MM.1S (cell line): ENCODE data around the gene PRR18.

Experiments used
- DNase-seq: peaks from one replicate; pipeline ENCODE4 v3.0.0-alpha.2; 2015
- H2AFZ ChIP-seq: fragments of 300-600 bp; sonication (generic); 2 replicates; pipeline ENCODE4 v1.6.0; 2016; ENCODE audit warnings: antibody characterized with exemption, low read length
- H3F3A ChIP-seq: fragments of 300-600 bp; sonication (generic); 2 replicates; pipeline ENCODE4 v1.6.1; 2016; ENCODE audit warnings: mild to moderate bottlenecking, antibody characterized with exemption, low read length, moderate library complexity, mixed read lengths; ENCODE audit not compliant: insufficient read depth
- H3K27ac ChIP-seq: fragments of 300-600 bp; sonication (generic); 2 replicates; pipeline ENCODE4 v1.5.1; 2016; ENCODE audit warnings: mild to moderate bottlenecking, low read length
- H3K27me3 ChIP-seq: fragments of 300-600 bp; sonication (generic); replicated peaks from 2 replicates; pipeline ENCODE4 v1.6.0; 2016; ENCODE audit warnings: low read length; ENCODE audit not compliant: insufficient read depth
- H3K36me3 ChIP-seq: fragments of 300-600 bp; sonication (generic); replicated peaks from 2 replicates; pipeline ENCODE4 v1.6.1; 2016; ENCODE audit warnings: mild to moderate bottlenecking, low read length, mixed read lengths; ENCODE audit not compliant: insufficient read depth
- H3K4me1 ChIP-seq: fragments of 300-600 bp; sonication (generic); 2 replicates; pipeline ENCODE4 v1.6.1; 2016; ENCODE audit warnings: low read length, mixed read lengths
- H3K4me2 ChIP-seq: fragments of 300-600 bp; sonication (generic); 2 replicates; pipeline ENCODE4 v1.6.0; 2016; ENCODE audit warnings: low read depth, low read length
- H3K4me3 ChIP-seq: fragments of 300-600 bp; sonication (generic); 2 replicates; pipeline ENCODE4 v1.5.1; 2016; ENCODE audit warnings: low read length, mixed read lengths
- H3K79me2 ChIP-seq: fragments of 300-600 bp; sonication (generic); 2 replicates; pipeline ENCODE4 v1.6.1; 2016; ENCODE audit warnings: mixed run types, low read length, mixed read lengths
- H3K9ac ChIP-seq: fragments of 300-600 bp; sonication (generic); 2 replicates; pipeline ENCODE4 v1.6.1; 2016; ENCODE audit warnings: low read length, mixed read lengths
- H3K9me2 ChIP-seq: fragments of 300-600 bp; sonication (generic); replicated peaks from 2 replicates; pipeline ENCODE4 v1.6.1; 2016; ENCODE audit warnings: mild to moderate bottlenecking, low read length, mixed read lengths; ENCODE audit not compliant: insufficient read depth
- H3K9me3 ChIP-seq: fragments of 300-600 bp; sonication (generic); replicated peaks from 2 replicates; pipeline ENCODE4 v1.6.1; 2016; ENCODE audit warnings: mild to moderate bottlenecking, low read length, mixed read lengths; ENCODE audit not compliant: insufficient read depth
- H4K20me1 ChIP-seq: fragments of 300-600 bp; sonication (generic); 2 replicates; pipeline ENCODE4 v1.6.1; 2016; ENCODE audit warnings: mild to moderate bottlenecking, low read length, moderate library complexity, mixed read lengths; ENCODE audit not compliant: insufficient read depth
- EZH2 ChIP-seq: fragments of 300-600 bp; sonication (generic); optimal IDR thresholded peaks from 2 replicates; pipeline ENCODE3; 2017; ENCODE audit warnings: low read depth, mild to moderate bottlenecking, antibody characterized with exemption, low read length, mixed read lengths
- EZH2phosphoT487 ChIP-seq: fragments of 300-600 bp; sonication (generic); IDR thresholded peaks from 2 replicates; pipeline ENCODE4 v1.6.1; 2018; ENCODE audit warnings: antibody characterized with exemption, low read length
- TF ChIP-seq, protein P1 (sequence below): fragments of 300-600 bp; sonication (generic); IDR thresholded peaks from 2 replicates; pipeline ENCODE4 v1.5.1; 2016; ENCODE audit warnings: antibody characterized with exemption, low read length, mixed read lengths

The PRR18 gene

DNA sequence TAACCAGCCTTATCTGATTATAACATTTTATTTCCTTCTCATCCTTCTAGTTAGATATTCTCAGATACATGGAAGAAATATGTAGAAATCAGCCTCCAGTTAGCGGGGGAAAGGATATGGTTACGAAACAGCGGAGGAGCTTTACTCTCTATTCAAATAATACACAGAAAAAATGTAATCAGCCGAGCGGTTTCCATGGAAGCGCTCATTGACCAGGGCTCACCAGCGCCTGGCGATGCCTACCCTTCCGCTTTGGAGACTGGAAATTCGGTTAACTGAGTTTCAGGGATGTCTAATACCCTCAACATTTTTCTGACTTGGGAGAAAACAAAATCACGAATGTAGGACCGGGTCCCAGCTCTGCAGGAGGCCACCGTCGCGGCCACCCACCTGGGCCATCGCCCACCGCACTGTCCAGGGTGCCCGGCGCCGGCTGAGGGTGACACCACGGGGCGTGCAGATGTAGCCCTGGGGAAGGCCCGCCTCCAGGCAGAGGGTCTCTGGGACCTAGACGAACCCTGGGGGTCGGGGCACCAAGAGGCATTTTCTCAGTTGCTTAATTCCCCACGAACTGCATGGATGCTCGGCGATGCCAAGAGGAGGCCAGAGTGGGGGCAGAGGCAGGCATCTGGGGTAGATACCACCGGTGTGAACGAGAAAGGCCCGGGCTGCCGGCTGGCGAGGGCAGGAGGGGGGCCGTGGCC is 1.7 kb downstream of the PRR18 start:
- TF ChIP-seq, protein P1, sequence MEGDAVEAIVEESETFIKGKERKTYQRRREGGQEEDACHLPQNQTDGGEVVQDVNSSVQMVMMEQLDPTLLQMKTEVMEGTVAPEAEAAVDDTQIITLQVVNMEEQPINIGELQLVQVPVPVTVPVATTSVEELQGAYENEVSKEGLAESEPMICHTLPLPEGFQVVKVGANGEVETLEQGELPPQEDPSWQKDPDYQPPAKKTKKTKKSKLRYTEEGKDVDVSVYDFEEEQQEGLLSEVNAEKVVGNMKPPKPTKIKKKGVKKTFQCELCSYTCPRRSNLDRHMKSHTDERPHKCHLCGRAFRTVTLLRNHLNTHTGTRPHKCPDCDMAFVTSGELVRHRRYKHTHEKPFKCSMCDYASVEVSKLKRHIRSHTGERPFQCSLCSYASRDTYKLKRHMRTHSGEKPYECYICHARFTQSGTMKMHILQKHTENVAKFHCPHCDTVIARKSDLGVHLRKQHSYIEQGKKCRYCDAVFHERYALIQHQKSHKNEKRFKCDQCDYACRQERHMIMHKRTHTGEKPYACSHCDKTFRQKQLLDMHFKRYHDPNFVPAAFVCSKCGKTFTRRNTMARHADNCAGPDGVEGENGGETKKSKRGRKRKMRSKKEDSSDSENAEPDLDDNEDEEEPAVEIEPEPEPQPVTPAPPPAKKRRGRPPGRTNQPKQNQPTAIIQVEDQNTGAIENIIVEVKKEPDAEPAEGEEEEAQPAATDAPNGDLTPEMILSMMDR = no peak
- no peak for TF ChIP-seq EZH2phosphoT487
- TF ChIP-seq EZH2 = no peak
- no peaks in the 10 kb centered on the region for H3K9me2 ChIP-seq
- H3K79me2 ChIP-seq = no peaks in the 10 kb centered on the region
- no peaks in the 10 kb centered on the region for H3K27me3 ChIP-seq
- DNase-seq = no peak
- H3K36me3 ChIP-seq = no peaks in the 10 kb centered on the region
- no peak overlapping the region for H3K4me2 ChIP-seq
- H3K9me3 ChIP-seq = no peaks in the 10 kb centered on the region
- no peaks in the 10 kb centered on the region for H3F3A ChIP-seq
- H3K9ac ChIP-seq = no peak overlapping the region
- H3K27ac ChIP-seq = no peak overlapping the region
- no peaks in the 10 kb centered on the region for H3K4me1 ChIP-seq
- no peak overlapping the region for H2AFZ ChIP-seq
- H4K20me1 ChIP-seq = no peaks in the 10 kb centered on the region
- no peak overlapping the region for H3K4me3 ChIP-seq

DNA sequence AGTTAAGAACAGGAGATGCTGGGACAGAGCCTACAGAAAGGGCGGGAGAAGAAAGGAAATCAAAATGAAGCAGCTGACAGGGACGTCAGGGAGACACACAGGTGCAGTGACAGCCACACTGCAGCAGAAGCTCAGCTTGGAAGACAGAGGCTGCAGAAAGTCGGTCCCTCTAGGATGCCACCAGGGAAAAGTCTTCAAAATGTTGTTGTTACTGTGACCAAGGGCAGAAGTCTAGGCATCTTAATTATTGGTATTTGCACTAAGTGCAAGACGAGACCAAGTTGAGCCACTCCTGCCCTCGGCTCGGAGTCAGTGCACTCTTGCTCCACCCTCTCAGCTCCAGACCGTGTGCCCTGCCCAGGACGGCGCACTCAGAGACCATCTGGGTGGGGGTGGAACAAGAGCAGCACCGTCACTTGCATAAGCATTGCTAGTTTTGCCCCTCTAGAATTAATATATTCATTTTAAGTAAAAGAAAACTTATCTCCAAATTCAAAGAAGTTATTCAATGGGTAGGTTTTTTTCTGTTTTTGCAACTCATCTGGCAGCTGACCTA is 2.6 kb downstream of the PRR18 start:
- no peak overlapping the region for H3K4me2 ChIP-seq
- no peaks in the 10 kb centered on the region for H3K36me3 ChIP-seq
- no peaks in the 10 kb centered on the region for H3K9me2 ChIP-seq
- TF ChIP-seq, protein P1 = no peak
- TF ChIP-seq EZH2phosphoT487 = no peak
- no peak for TF ChIP-seq EZH2
- no peak overlapping the region for H2AFZ ChIP-seq
- H3F3A ChIP-seq = no peaks in the 10 kb centered on the region
- H3K9ac ChIP-seq = no peak overlapping the region
- no peak overlapping the region for H3K4me3 ChIP-seq
- no peaks in the 10 kb centered on the region for H4K20me1 ChIP-seq
- no peak for DNase-seq
- H3K9me3 ChIP-seq = no peaks in the 10 kb centered on the region
- H3K4me1 ChIP-seq = no peaks in the 10 kb centered on the region
- H3K27me3 ChIP-seq = no peaks in the 10 kb centered on the region
- H3K27ac ChIP-seq = no peak overlapping the region
- no peaks in the 10 kb centered on the region for H3K79me2 ChIP-seq

DNA sequence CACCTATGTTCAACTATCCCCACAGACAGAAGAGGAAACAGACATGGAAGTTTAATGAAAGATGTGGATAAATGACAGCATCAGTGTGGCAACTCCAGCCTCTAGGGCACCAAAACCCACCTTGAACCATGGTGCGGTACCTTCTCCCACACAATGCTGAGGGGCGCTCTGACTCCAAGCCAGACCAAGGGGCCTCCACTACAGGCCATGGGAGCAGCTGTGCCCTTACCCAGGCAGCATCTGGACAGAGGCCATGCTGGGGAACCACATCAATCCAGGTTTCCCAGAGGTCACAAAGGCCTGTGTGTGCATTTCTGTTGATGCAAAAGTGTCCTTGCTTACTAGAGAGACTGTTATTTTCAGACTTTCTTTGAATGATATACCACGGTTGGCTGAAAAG is 4.1 kb downstream of the PRR18 start:
- TF ChIP-seq, protein P1 = no peak
- TF ChIP-seq EZH2phosphoT487 (no peak), EZH2 (no peak)
- H3K36me3 ChIP-seq = no peaks in the 10 kb centered on the region
- H3K4me2 ChIP-seq = no peak overlapping the region
- H3F3A ChIP-seq = no peaks in the 10 kb centered on the region
- no peak overlapping the region for H3K4me3 ChIP-seq
- no peak overlapping the region for H2AFZ ChIP-seq
- no peaks in the 10 kb centered on the region for H3K9me2 ChIP-seq
- no peaks in the 10 kb centered on the region for H4K20me1 ChIP-seq
- no peaks in the 10 kb centered on the region for H3K79me2 ChIP-seq
- H3K9me3 ChIP-seq = no peaks in the 10 kb centered on the region
- no peak overlapping the region for H3K27ac ChIP-seq
- no peak overlapping the region for H3K9ac ChIP-seq
- no peaks in the 10 kb centered on the region for H3K4me1 ChIP-seq
- DNase-seq = no peak
- no peaks in the 10 kb centered on the region for H3K27me3 ChIP-seq
